NCI-H2029 (cell line): ENCODE data around the gene FTCD.

ENCODE experiments used
- DNase-seq: peaks from one replicate; lab custom pipeline; 2025; lab: John Stamatoyannopoulos, UW

The FTCD gene

DNA sequence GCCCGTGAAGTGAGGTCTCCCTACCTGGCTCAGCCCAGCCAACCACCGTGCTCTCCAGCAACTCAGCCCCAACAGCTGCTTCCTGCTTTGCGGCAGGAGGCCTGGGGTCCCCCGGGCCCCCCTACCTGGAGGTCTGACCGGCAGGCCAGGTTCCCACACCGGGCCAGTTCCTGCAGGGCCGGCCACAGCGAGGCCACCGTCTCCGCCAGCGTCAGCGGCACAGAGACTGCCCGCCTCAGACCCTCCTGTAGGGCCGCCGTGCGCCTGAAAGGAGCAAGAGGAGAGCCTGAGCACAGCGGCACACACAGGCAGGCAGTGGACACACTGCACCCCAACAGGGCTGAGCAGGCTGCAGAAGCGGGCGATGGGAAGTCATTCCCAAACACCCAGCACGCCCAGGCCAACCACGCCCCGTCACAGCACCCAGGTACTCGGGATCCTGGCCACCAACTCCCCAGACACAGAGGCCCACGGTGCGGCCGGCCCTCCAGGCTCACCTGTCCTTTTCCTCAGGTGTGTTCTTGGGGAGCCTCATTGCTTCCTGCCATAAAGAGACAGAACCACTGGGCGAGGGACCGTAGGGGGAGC is 16.9 kb downstream of the FTCD start:
- no peak for DNase-seq

DNA sequence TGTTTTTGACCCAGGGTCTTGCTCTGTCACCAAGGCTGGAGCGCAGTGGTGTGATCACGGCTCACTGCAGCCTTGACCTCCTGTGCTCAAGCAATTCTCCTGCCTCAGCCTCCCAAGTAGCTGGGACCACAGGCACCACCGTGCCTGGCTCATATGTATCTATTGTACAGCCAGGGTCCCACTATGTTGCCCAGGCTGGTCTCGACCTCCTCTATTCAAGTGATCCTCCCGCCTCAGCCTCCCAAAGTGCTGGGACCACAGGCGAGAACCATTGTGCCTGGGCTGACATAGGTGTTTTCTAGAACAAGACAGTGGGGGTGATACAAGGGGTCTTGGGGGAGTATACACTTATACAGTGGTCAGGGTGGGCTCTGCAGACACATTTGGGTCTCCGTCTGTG is 17.5 kb downstream of the FTCD start:
- no peak for DNase-seq

DNA sequence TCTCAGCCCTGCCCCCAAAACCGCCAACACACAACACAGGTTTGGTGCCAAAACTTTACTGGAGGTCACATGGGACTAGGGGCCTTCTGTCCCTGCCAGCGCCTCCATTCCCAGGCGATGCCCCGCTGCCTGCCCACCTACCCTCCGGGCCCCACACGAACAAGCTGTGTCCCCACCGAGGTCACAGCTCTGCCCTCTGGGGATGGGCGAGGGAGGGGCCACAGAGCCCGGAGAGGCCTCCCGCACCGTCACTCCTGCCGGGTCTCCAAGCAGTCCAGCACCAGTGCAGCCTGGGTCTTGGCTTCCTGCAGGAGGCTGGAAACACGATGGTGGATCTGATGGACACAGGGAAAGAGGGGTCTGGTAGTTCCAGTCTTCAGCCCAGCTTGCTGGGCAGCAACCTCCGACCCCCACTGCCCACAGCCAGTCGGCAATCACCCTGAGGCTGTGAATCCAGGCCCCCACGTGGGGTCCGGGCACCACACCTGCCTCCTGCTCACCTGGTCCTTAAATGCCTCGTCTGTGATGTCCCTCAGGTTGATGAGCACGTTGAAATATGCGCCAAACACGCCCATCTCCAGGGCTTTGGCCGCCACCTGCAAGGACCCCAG is 18.5 kb downstream of the FTCD start:
- DNase-seq, result no peak

- DNase-seq, result no peak
Measured at GRCh38 chr21:46135782-46136395, 19.5 kb downstream of the FTCD start.

DNA sequence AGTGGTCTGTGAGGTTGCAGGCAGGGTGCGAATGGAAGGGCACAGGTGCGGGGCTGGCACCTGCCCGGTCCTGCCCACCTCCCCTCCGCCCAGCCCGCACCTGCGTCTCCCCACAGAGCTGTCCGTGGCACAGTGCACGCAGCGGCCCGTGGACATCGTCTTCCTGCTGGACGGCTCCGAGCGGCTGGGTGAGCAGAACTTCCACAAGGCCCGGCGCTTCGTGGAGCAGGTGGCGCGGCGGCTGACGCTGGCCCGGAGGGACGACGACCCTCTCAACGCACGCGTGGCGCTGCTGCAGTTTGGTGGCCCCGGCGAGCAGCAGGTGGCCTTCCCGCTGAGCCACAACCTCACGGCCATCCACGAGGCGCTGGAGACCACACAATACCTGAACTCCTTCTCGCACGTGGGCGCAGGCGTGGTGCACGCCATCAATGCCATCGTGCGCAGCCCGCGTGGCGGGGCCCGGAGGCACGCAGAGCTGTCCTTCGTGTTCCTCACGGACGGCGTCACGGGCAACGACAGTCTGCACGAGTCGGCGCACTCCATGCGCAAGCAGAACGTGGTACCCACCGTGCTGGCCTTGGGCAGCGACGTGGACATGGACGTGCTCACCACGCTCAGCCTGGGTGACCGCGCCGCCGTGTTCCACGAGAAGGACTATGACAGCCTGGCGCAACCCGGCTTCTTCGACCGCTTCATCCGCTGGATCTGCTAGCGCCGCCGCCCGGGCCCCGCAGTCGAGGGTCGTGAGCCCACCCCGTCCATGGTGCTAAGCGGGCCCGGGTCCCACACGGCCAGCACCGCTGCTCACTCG is 23.3 kb downstream of the FTCD start:
- no peak for DNase-seq

- no peak for DNase-seq
Measured at GRCh38 chr21:46131588-46131837, 23.9 kb downstream of the FTCD start.

DNA sequence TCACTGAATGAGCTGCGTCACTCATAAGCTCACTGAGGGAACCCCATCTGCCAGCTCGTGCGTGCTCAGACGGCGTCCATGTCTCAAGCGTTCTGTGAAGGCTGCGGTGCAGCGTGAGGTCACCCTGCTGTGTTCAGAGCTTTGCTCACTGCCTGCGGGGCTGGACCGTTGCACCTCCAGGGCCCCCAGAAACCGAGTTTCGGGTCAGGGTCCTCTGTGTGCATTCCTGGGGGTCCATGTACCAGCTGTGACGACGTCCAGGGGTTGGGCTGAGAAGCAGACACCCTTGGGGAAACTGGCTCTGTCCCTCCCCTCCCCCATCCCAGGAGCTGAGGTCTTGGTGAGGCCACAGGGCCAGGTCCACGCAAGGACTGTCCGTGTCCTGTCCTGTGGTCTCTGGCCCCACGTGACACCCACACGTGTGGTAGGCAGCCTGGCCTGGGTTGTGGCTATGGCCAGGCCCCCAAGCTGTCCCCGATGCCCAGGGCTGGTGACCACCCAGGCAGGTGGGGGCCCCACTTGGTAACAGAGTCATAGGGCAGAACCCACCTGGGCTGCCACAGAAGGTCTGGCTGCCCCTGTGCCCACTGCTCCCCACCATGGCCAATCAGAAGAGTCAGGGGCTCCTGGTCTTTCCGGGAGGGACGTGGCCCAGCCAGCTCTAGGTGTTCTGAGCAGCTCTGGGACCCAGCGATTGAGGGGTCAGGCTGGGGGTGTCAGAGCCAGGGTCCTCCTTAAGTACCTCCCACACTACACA is 24.4 kb downstream of the FTCD start:
- DNase-seq, result no peak

GRCh38 chr21:46129846-46130651 is 25.3 kb downstream of the FTCD start:
- no peak for DNase-seq

DNA sequence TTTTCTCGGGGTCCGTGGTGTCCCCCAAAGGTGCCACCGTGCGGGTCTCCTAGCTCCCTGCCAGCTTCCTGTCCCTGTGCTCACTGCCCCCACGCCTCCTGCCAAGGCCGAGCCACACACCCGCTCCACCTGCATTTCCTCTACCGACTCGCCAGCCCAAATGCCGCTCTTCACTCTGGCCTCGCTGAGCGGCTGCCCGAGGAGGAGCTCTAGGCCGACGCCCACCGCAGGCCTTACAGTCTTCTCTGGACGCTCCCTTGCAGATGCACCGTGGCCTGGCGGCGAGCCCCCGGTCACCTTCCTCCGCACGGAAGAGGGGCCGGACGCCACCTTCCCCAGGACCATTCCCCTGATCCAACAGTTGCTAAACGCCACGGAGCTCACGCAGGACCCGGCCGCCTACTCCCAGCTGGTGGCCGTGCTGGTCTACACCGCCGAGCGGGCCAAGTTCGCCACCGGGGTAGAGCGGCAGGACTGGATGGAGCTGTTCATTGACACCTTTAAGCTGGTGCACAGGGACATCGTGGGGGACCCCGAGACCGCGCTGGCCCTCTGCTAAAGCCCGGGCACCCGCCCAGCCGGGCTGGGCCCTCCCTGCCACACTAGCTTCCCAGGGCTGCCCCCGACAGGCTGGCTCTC is 26.3 kb downstream of the FTCD start:
- no peak for DNase-seq

GRCh38 chr21:46128106-46128932 is 27.1 kb downstream of the FTCD start:
- no peak for DNase-seq

DNA sequence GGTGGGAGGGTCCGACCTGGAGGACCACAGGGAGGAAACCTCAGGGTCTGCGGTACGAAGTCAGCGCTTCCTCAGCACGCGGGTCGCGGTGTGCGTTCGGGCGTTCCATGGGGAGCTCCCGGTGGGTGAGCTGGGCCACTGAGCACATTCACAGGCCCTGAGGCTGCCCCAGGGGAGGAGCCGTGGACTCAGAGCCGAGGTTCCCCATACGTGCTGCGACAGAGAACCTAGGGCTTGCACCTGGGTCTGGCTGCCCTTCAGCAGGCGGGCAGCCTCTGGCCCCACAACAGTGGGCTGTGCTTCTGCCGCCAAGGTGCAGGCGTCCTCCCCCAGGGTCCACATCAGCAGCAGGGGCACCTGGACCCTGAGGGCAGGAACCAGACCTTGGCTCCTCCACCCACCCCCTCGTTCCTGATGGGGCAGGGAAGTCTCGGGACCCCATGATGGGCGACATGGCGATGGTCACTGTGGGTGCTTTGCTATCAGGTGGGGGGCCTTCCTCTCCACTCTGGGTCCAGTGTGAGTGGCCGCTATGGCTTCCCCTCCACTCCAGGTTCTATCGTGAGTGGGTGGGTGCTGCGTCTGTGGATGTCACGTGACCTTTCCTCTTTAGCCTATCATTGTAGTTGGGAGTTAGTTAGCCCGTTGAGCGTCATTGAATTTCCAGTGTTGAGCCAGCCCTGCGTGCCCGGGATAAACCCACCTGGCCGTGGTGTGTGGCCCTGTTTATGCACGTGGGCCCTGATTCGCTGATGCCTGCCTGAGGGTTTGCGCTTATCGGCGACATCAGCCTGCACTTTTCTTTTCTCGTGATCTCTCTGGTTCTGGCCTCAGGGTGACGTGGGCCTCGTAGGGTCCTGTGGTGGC is 27.9 kb downstream of the FTCD start:
- DNase-seq, result no peak

- no peak for DNase-seq
Measured at GRCh38 chr21:46126309-46127238, 28.8 kb downstream of the FTCD start.

DNA sequence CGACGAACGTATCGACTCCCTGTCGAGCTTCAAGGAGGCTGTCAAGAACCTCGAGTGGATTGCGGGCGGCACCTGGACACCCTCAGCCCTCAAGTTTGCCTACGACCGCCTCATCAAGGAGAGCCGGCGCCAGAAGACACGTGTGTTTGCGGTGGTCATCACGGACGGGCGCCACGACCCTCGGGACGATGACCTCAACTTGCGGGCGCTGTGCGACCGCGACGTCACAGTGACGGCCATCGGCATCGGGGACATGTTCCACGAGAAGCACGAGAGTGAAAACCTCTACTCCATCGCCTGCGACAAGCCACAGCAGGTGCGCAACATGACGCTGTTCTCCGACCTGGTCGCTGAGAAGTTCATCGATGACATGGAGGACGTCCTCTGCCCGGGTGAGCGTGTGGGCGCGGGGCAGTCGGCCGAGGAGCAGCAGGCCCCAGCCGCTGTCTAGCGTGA is 29.5 kb downstream of the FTCD start:
- no peak for DNase-seq

GRCh38 chr21:46124926-46125845 is 30.2 kb downstream of the FTCD start:
- DNase-seq, result no peak

DNA sequence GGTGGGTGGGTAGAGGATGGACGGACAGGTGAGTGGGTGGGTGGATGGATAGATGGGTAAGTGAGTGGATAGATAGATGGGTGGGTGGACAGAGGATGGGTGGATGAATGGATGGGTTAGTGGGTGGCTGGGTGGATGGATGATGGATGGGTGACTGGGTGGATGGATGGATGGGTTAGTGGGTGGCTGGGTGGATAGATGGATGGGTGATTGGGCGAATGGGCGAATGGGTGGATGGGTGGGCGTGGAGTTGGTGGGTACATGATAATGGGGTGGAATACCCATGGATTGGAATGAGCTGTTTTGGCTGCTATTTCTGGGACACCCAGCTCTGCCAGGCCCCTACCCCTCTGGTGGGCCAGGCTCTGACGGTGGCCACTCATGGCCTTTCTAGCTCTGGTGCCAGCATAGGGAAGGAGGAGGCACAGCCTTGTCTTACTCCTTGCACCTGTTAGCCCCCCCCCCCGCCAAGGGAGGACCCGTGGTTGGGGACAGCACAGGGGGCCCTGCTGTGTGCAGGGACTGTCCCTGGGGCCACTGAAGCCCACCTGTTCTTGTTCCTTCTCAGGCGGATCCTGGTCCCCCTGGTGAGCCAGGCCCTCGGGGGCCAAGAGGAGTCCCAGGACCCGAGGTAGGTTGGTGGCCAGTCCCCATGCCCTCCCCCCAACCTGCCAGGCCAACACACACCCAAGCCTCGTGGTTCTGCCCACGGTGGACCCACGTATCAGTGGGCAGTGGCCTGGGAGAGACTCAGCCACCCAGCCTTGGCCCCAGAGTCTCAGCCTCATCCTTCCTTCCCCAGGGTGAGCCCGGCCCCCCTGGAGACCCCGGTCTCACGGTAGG is 31.1 kb downstream of the FTCD start:
- no peak for DNase-seq
